IMR-90 (cell line): ENCODE data around the gene GIT1.

Source experiments
- CEBPB ChIP-seq: IDR thresholded peaks from 2 replicates; pipeline ENCODE4 v1.6.1; 2012; ENCODE audit warnings: low read depth, low read length, improper control_type of control experiment
- CHD1 ChIP-seq: IDR thresholded peaks from 2 replicates; pipeline ENCODE4 v1.6.1; 2012; ENCODE audit warnings: low read depth, low read length, improper control_type of control experiment
- FOS ChIP-seq: fragments of 150-350 bp; IDR thresholded peaks from 2 replicates; pipeline ENCODE4 v1.6.1; 2016; ENCODE audit warnings: low read depth, low read length
- POLR2A ChIP-seq: IDR thresholded peaks from 2 replicates; pipeline ENCODE4 v1.6.1; 2012; ENCODE audit warnings: mild to moderate bottlenecking, low read depth, low read length
- RCOR1 ChIP-seq: IDR thresholded peaks from 2 replicates; pipeline ENCODE4 v1.6.1; 2012; ENCODE audit warnings: mild to moderate bottlenecking, low read length, improper control_type of control experiment; ENCODE audit not compliant: insufficient replicate concordance
- RFX5 ChIP-seq: IDR thresholded peaks from 2 replicates; pipeline ENCODE4 v1.8.0; 2012; ENCODE audit warnings: low read depth, mild to moderate bottlenecking, low read length, moderate library complexity
- SMC3 ChIP-seq: fragments of 150-350 bp; IDR thresholded peaks from 2 replicates; pipeline ENCODE4 v1.6.1; 2016; ENCODE audit warnings: low read depth, mild to moderate bottlenecking, antibody characterized with exemption, low read length, moderate library complexity
- TF ChIP-seq, protein P1 (sequence below): conservative IDR thresholded peaks from 2 replicates; pipeline ENCODE4 v1.5.1; 2012; ENCODE audit warnings: mild to moderate bottlenecking, low read depth, low read length, improper control_type of control experiment
- TF ChIP-seq, protein P2 (sequence below): fragments of 150-350 bp; IDR thresholded peaks from 2 replicates; pipeline ENCODE4 v1.6.1; 2016; ENCODE audit warnings: low read depth, mild to moderate bottlenecking, low read length, moderate library complexity, borderline replicate concordance
- TF ChIP-seq, protein P3 (sequence below): fragments of 150-350 bp; IDR thresholded peaks from 2 replicates; pipeline ENCODE4 v1.6.1; 2017; ENCODE audit warnings: mild to moderate bottlenecking, antibody characterized with exemption, low read length, low read depth

DNA sequence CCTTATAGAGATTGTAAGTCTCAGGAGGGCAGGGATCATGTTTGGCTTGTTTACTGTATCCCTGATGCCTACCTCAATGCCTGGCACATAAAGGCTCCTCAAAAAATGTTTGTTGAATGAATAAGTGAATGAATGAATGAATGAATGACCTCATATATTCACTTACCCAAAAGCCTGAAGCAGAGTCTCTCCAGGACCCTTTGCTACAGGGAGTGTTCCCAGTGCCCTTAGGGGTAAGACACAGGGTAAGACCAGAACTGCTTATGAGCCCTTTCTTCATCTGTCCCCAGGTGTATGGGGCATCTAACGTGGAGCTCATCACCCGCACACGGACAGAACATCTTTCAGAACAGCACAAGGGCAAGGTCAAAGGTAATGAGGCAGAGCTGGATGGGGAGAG is 20.9 kb upstream of the GIT1 start:
- no peak for TF ChIP-seq POLR2A
- TF ChIP-seq CHD1: no peak
- no peak for TF ChIP-seq RFX5
- TF ChIP-seq, protein P1, sequence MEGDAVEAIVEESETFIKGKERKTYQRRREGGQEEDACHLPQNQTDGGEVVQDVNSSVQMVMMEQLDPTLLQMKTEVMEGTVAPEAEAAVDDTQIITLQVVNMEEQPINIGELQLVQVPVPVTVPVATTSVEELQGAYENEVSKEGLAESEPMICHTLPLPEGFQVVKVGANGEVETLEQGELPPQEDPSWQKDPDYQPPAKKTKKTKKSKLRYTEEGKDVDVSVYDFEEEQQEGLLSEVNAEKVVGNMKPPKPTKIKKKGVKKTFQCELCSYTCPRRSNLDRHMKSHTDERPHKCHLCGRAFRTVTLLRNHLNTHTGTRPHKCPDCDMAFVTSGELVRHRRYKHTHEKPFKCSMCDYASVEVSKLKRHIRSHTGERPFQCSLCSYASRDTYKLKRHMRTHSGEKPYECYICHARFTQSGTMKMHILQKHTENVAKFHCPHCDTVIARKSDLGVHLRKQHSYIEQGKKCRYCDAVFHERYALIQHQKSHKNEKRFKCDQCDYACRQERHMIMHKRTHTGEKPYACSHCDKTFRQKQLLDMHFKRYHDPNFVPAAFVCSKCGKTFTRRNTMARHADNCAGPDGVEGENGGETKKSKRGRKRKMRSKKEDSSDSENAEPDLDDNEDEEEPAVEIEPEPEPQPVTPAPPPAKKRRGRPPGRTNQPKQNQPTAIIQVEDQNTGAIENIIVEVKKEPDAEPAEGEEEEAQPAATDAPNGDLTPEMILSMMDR: no peak
- TF ChIP-seq, protein P2, sequence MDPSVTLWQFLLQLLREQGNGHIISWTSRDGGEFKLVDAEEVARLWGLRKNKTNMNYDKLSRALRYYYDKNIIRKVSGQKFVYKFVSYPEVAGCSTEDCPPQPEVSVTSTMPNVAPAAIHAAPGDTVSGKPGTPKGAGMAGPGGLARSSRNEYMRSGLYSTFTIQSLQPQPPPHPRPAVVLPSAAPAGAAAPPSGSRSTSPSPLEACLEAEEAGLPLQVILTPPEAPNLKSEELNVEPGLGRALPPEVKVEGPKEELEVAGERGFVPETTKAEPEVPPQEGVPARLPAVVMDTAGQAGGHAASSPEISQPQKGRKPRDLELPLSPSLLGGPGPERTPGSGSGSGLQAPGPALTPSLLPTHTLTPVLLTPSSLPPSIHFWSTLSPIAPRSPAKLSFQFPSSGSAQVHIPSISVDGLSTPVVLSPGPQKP: no peak
- TF ChIP-seq, protein P3, sequence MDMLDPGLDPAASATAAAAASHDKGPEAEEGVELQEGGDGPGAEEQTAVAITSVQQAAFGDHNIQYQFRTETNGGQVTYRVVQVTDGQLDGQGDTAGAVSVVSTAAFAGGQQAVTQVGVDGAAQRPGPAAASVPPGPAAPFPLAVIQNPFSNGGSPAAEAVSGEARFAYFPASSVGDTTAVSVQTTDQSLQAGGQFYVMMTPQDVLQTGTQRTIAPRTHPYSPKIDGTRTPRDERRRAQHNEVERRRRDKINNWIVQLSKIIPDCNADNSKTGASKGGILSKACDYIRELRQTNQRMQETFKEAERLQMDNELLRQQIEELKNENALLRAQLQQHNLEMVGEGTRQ: no peak
- TF ChIP-seq RCOR1: no peak
- TF ChIP-seq FOS: no peak
- TF ChIP-seq CEBPB: no peak
- TF ChIP-seq SMC3: no peak
